ENCODE measurements around the gene VGF. TPM values are rescaled to one million over a fixed set of nuclear protein-coding genes. Genes with fewer than 3 reads are reported as not detected.

The VGF gene
- total RNA-seq, 1 donor from 2014 or later: 51.8 TPM

DNA sequence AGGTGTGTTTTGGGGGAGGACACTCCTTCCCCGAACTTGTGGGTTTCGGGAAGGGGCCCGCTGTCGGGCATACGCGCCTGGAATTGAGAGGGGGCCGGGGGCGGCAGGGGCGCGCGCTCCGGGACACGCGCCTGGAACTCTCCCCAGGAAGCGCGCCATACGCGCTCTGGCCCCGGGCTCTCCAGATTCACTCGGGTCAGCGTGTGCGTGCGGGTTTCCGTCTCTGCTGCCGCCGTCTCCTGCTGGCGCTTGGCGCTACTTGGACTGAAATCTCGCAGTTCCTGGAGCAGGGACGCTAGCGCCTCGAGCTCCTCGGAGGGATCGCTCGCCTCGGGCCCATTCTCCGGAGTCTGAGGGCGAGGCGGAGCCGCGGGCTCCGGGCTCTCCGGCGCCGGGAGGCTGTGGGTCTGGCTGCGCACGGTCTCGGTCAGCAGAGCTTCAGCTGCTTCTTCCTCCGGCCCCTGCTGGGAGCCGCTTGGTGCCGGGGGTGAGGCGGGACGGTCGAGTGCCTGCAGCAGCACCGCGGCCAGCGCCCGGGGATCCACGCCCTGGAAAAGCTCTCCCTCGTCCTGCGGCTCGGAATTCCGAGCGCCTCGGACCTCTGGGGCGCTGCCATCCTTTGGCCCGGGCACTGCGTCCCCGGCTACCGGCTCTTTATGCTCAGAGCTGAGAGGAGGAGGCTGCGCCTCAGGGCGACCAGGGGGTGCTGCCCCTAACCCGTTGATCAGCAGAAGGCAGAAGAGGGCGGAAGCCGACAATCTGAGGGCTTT is 1.1 kb downstream of the VGF start:
- Histone ChIP-seq H3K79me2 (ENCODE audit: insufficient read depth, low read length) (no peaks in the 10 kb centered on the region), H3K27me3 (ENCODE audit: insufficient read depth, low read length) (peaks cover 16% of the 10 kb centered on the region), H3K27ac (ENCODE audit: low read depth, low read length) (no peak overlapping the region), H4K20me1 (ENCODE audit: insufficient read depth, low read length) (peaks cover 46% of the 10 kb centered on the region), H3K9ac (ENCODE audit: low read length) (no peak overlapping the region), H3K4me3 (ENCODE audit: insufficient read depth, low read depth, low read length) (peak overlapping the region; percentile 39), H3K4me1 (ENCODE audit: insufficient read depth, low read length) (peaks cover 62% of the 10 kb centered on the region), H3K36me3 (ENCODE audit: insufficient read depth, low read length) (peaks cover 4% of the 10 kb centered on the region), H3K4me2 (ENCODE audit: low read length) (peak overlapping the region; percentile 91), H3K9me3 (ENCODE audit: insufficient read depth, low read depth, low read length) (no peaks in the 10 kb centered on the region), H2AFZ (ENCODE audit: low read depth, low read length) (no peak overlapping the region)
- peak overlapping the region; percentile 80 for H3K4me3 Mint-ChIP-seq (ENCODE audit: unreplicated experiment)
- TF ChIP-seq, protein P1, sequence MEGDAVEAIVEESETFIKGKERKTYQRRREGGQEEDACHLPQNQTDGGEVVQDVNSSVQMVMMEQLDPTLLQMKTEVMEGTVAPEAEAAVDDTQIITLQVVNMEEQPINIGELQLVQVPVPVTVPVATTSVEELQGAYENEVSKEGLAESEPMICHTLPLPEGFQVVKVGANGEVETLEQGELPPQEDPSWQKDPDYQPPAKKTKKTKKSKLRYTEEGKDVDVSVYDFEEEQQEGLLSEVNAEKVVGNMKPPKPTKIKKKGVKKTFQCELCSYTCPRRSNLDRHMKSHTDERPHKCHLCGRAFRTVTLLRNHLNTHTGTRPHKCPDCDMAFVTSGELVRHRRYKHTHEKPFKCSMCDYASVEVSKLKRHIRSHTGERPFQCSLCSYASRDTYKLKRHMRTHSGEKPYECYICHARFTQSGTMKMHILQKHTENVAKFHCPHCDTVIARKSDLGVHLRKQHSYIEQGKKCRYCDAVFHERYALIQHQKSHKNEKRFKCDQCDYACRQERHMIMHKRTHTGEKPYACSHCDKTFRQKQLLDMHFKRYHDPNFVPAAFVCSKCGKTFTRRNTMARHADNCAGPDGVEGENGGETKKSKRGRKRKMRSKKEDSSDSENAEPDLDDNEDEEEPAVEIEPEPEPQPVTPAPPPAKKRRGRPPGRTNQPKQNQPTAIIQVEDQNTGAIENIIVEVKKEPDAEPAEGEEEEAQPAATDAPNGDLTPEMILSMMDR (IDR thresholded peaks at IDR 0.05; ENCODE audit: insufficient read depth, low read depth, low read length): no peak
- peak; percentile 88 for TF ChIP-seq EZH2 (IDR thresholded peaks at IDR 0.05; ENCODE audit: insufficient read depth, low read length)
- FAIRE-seq (no peak), DNase-seq (ENCODE audit: low read depth) (peak; percentile 51)
- H3K9me3 Mint-ChIP-seq (ENCODE audit: unreplicated experiment): no peaks in the 10 kb centered on the region
- no peaks in the 10 kb centered on the region for H3K27me3 Mint-ChIP-seq (ENCODE audit: low read depth, unreplicated experiment)
- H3K36me3 Mint-ChIP-seq (ENCODE audit: low read depth, unreplicated experiment): peaks cover 3% of the 10 kb centered on the region
- H3K4me1 Mint-ChIP-seq (ENCODE audit: low read depth, unreplicated experiment): peaks cover 45% of the 10 kb centered on the region
- H3K27ac Mint-ChIP-seq (ENCODE audit: unreplicated experiment): peak overlapping the region; percentile 18

DNA sequence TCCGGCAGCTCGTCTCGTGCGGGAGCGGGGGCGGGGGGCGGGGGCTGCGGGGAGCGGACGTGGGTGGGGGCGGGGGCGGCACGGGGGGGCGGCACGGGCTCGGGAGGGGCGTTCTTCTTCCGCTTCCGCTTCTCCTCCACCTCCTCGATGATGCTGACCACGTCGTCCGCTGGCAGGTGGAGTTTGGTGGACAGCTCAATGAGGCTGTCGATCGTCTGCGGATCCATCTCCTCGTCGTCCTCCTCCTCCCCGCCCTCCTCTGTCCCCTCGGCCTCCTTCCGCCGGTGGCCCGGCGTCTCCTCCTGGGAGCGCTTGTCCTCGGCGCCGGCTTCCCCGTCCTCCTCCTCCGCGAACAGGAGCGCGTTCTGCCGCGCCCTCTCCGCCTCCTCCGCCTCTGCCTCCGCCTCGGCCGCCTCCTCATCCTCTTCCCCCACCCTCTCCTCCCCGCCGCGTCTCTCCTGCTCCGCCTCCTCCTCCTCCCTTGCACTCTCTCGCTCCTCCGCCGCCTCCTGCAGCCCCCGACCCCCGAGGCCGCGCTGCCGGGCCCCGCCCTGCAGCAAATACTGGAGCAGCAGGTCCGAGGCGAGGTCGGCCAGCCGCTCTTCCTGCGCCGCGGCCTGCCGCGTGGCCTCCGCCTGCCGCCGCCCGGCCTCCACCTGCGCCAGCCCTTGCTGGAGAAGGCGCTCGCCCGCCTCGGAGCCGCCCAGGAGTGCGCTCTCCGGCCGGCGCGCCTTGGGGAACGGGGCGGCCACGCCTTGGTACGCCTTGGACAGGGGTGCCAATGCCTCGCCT is 1.9 kb downstream of the VGF start:
- no peaks in the 10 kb centered on the region for H3K9me3 ChIP-seq (ENCODE audit: insufficient read depth, low read depth, low read length)
- H3K9ac ChIP-seq (ENCODE audit: low read length): no peak overlapping the region
- H3K4me1 ChIP-seq (ENCODE audit: insufficient read depth, low read length): peaks cover 54% of the 10 kb centered on the region
- DNase-seq (ENCODE audit: low read depth): no peak
- peaks cover 16% of the 10 kb centered on the region for H3K27me3 ChIP-seq (ENCODE audit: insufficient read depth, low read length)
- H3K27me3 Mint-ChIP-seq (ENCODE audit: low read depth, unreplicated experiment): no peaks in the 10 kb centered on the region
- H3K4me2 ChIP-seq (ENCODE audit: low read length): peak overlapping the region; percentile 91
- TF ChIP-seq, protein P1 (IDR thresholded peaks at IDR 0.05; ENCODE audit: insufficient read depth, low read depth, low read length): no peak
- TF ChIP-seq EZH2 (IDR thresholded peaks at IDR 0.05; ENCODE audit: insufficient read depth, low read length): peak; percentile 91
- H3K9me3 Mint-ChIP-seq (ENCODE audit: unreplicated experiment): no peaks in the 10 kb centered on the region
- H3K36me3 ChIP-seq (ENCODE audit: insufficient read depth, low read length): peaks cover 4% of the 10 kb centered on the region
- FAIRE-seq: no peak
- peak overlapping the region; percentile 81 for H3K4me3 Mint-ChIP-seq (ENCODE audit: unreplicated experiment)
- H3K4me1 Mint-ChIP-seq (ENCODE audit: low read depth, unreplicated experiment): peaks cover 41% of the 10 kb centered on the region
- H3K27ac ChIP-seq (ENCODE audit: low read depth, low read length): no peak overlapping the region
- peaks cover 51% of the 10 kb centered on the region for H4K20me1 ChIP-seq (ENCODE audit: insufficient read depth, low read length)
- H3K4me3 ChIP-seq (ENCODE audit: insufficient read depth, low read depth, low read length): peak overlapping the region; percentile 39
- peak overlapping the region; percentile 41 for H3K27ac Mint-ChIP-seq (ENCODE audit: unreplicated experiment)
- H3K36me3 Mint-ChIP-seq (ENCODE audit: low read depth, unreplicated experiment): peaks cover 4% of the 10 kb centered on the region
- no peak overlapping the region for H2AFZ ChIP-seq (ENCODE audit: low read depth, low read length)
- H3K79me2 ChIP-seq (ENCODE audit: insufficient read depth, low read length): no peaks in the 10 kb centered on the region

Measured in astrocyte (in vitro differentiated cells and primary cell).